HuH-7.5 (cell line): ENCODE data around the gene FECH.
"Not testable (repeated sequence)": the region's sequence is repeated elsewhere in the genome, so short reads cannot be mapped to it uniquely, and the experiment has no call there.

Experiments
- DNase-seq: peaks from one replicate; pipeline ENCODE4 v3.0.0; 2011; ENCODE audit warnings: low spot score

Gene FECH

GRCh38 chr18:57586251-57587049, at the start of gene FECH:
Gene FECH (minus strand): TSS chr18:57586702. CDS start chr18:57586620, 82 bp downstream.
- DNase-seq, result peak; percentile 56

- DNase-seq, result no peak
Measured at GRCh38 chr18:57635003-57635822, 48.7 kb upstream of the FECH start.

- DNase-seq, result no peak
Measured at GRCh38 chr18:57631697-57632096, 45.2 kb upstream of the FECH start.

- DNase-seq, result no peak
Measured at GRCh38 chr18:57630754-57631595, 44.5 kb upstream of the FECH start.

- peak; percentile 87 for DNase-seq
Measured at GRCh38 chr18:57630002-57630753, 43.7 kb upstream of the FECH start.

- DNase-seq, result no peak
Measured at GRCh38 chr18:57629422-57629821, 42.9 kb upstream of the FECH start.

- no peak for DNase-seq
Measured at GRCh38 chr18:57627488-57627887, 41.0 kb upstream of the FECH start.

- DNase-seq, result no peak
Measured at GRCh38 chr18:57624988-57625387, 38.5 kb upstream of the FECH start.

GRCh38 chr18:57621246-57621604, 34.7 kb upstream of the FECH start:
- no peak for DNase-seq

GRCh38 chr18:57619876-57620275, 33.4 kb upstream of the FECH start:
- DNase-seq, result no peak

- no peak for DNase-seq
Measured at GRCh38 chr18:57618910-57619309, 32.4 kb upstream of the FECH start.

GRCh38 chr18:57603871-57604270, 17.4 kb upstream of the FECH start:
- DNase-seq, result no peak

- DNase-seq, result no peak
Measured at GRCh38 chr18:57595347-57595746, 8.8 kb upstream of the FECH start.

- not testable (repeated sequence) for DNase-seq
Measured at GRCh38 chr18:57592716-57593115, 6.2 kb upstream of the FECH start.

- no peak for DNase-seq
Measured at GRCh38 chr18:57589161-57589560, 2.7 kb upstream of the FECH start.

GRCh38 chr18:57587098-57587661, 678 bp upstream of the FECH start:
- DNase-seq, result no peak

GRCh38 chr18:57585855-57586250, 649 bp downstream of the FECH start:
- DNase-seq, result no peak

GRCh38 chr18:57585421-57585820, 1.1 kb downstream of the FECH start:
- DNase-seq, result no peak

- no peak for DNase-seq
Measured at GRCh38 chr18:57584444-57584843, 2.1 kb downstream of the FECH start.

GRCh38 chr18:57583297-57583835, 3.1 kb downstream of the FECH start:
- no peak for DNase-seq

- no peak for DNase-seq
Measured at GRCh38 chr18:57581301-57581934, 5.1 kb downstream of the FECH start.
